Smooth muscle cell (in vitro differentiated cells): Measurements from ENCODE around the gene NAXD. TPM values are rescaled to one million over a fixed set of nuclear protein-coding genes. Genes with fewer than 3 reads are reported as not detected.

ENCODE experiments used
- DNase-seq: peaks from one replicate; lab custom pipeline; 2025; ENCODE audit not compliant: unreplicated experiment; lab: John Stamatoyannopoulos, UW
- H2AFZ ChIP-seq: fragments of 200-600 bp; sonication (generic); 2 replicates; pipeline ENCODE4 v1.6.0; 2016; ENCODE audit warnings: antibody characterized with exemption, low read depth, mild to moderate bottlenecking
- H3F3A ChIP-seq: fragments of 200-600 bp; sonication (generic); 2 replicates; pipeline ENCODE4 v1.6.0; 2017; ENCODE audit warnings: antibody characterized with exemption, low read depth
- H3K27ac ChIP-seq: fragments of 200-600 bp; sonication (generic); 2 replicates; pipeline ENCODE4 v1.5.1; 2016; ENCODE audit warnings: low read depth, mild to moderate bottlenecking
- H3K27me3 ChIP-seq: fragments of 200-600 bp; sonication (generic); 2 replicates; pipeline ENCODE4 v1.6.1; 2016; ENCODE audit warnings: low read depth, mild to moderate bottlenecking
- H3K36me3 ChIP-seq: fragments of 200-600 bp; sonication (generic); 2 replicates; pipeline ENCODE4 v1.5.1; 2016; ENCODE audit warnings: low read depth
- H3K4me1 ChIP-seq: fragments of 200-600 bp; sonication (generic); 2 replicates; pipeline ENCODE4 v1.5.1; 2016; ENCODE audit warnings: low read depth
- H3K4me2 ChIP-seq: fragments of 200-600 bp; sonication (generic); 2 replicates; pipeline ENCODE4 v1.6.0; 2016; ENCODE audit warnings: mild to moderate bottlenecking
- H3K4me3 ChIP-seq: fragments of 200-600 bp; sonication (generic); 2 replicates; pipeline ENCODE4 v1.5.1; 2016; ENCODE audit warnings: mild to moderate bottlenecking
- H3K79me2 ChIP-seq: fragments of 200-600 bp; sonication (generic); 2 replicates; pipeline ENCODE4 v1.6.0; 2016; ENCODE audit warnings: low read depth, mild to moderate bottlenecking
- H3K9ac ChIP-seq: fragments of 200-600 bp; sonication (generic); 2 replicates; pipeline ENCODE4 v1.6.0; 2016; ENCODE audit warnings: low read depth
- H3K9me3 ChIP-seq: fragments of 200-600 bp; sonication (generic); replicated peaks from 2 replicates; pipeline ENCODE4 v1.5.1; 2016; ENCODE audit warnings: low read depth
- H4K20me1 ChIP-seq: fragments of 200-600 bp; sonication (generic); 2 replicates; pipeline ENCODE4 v1.6.0; 2016; ENCODE audit warnings: low read depth
- CTCF ChIP-seq: fragments of 200-600 bp; sonication (generic); IDR thresholded peaks from 2 replicates; pipeline ENCODE4 v1.5.1; 2017; ENCODE audit warnings: borderline replicate concordance, mild to moderate bottlenecking, antibody characterized with exemption; ENCODE audit not compliant: insufficient read depth, poor library complexity, severe bottlenecking
- WGBS: methylation state at CpG from one replicate; pipeline ENCODE4 v1.1.7; 2016; ENCODE audit warnings: low lambda C conversion rate; 5-methylcytosine and 5-hydroxymethylcytosine counted together
- polyA plus RNA-seq: library from polyadenylated mRNA; unstranded; fragments of >200 nt; fragmentation: Nextera tagmentation; extraction: Ambion mirVana; gene quantifications from 2 replicates; pipeline ENCODE4 v1.2.1, GENCODE V29; 2016
- total RNA-seq: library from RNA; depleted of rRNA; stranded (reverse); fragments of >200 nt; gene quantifications from 2 replicates; pipeline ENCODE4 v1.2.3, GENCODE V29; 2014

NAXD gene
- total and polyA plus RNA-seq, 2 experiments from 2014 or later = 16.9 to 30.9 TPM

- no peaks in the 10 kb centered on the region for H3K9me3 ChIP-seq
- H4K20me1 ChIP-seq = no peaks in the 10 kb centered on the region
- no peaks in the 10 kb centered on the region for H3K36me3 ChIP-seq
- H2AFZ ChIP-seq = no peak overlapping the region
- no peak for DNase-seq
- H3K4me1 ChIP-seq = no peaks in the 10 kb centered on the region
- no peaks in the 10 kb centered on the region for H3F3A ChIP-seq
- H3K9ac ChIP-seq = no peak overlapping the region
- no peaks in the 10 kb centered on the region for H3K27me3 ChIP-seq
- no peaks in the 10 kb centered on the region for H3K79me2 ChIP-seq
- H3K4me3 ChIP-seq = no peak overlapping the region
- 90% methylated on average over 15 of the region's 15 CpGs for WGBS
- H3K27ac ChIP-seq = no peak overlapping the region
- H3K4me2 ChIP-seq = no peak overlapping the region
- TF ChIP-seq CTCF = no peak
These were observed 66.7 kb downstream of the NAXD start for GRCh38 chr13:110681868-110682550.

- DNase-seq = no peak
- Histone ChIP-seq H3K36me3 (no peaks in the 10 kb centered on the region), H3K4me2 (no peak overlapping the region), H3F3A (no peaks in the 10 kb centered on the region), H3K27ac (no peak overlapping the region), H3K9me3 (no peaks in the 10 kb centered on the region), H2AFZ (no peak overlapping the region), H3K4me3 (no peak overlapping the region), H3K4me1 (no peaks in the 10 kb centered on the region), H3K79me2 (no peaks in the 10 kb centered on the region), H3K9ac (no peak overlapping the region), H4K20me1 (no peaks in the 10 kb centered on the region), H3K27me3 (no peaks in the 10 kb centered on the region)
- no peak for TF ChIP-seq CTCF
- WGBS = over 99% methylated on average over 12 of the region's 12 CpGs
These were observed 67.4 kb downstream of the NAXD start for GRCh38 chr13:110682746-110683145.

- Histone ChIP-seq H3F3A (no peaks in the 10 kb centered on the region), H3K4me2 (no peak overlapping the region), H3K9ac (no peak overlapping the region), H3K9me3 (no peaks in the 10 kb centered on the region), H4K20me1 (peaks cover 5% of the 10 kb centered on the region), H3K27ac (no peak overlapping the region), H3K36me3 (no peaks in the 10 kb centered on the region), H2AFZ (no peak overlapping the region), H3K27me3 (no peaks in the 10 kb centered on the region), H3K79me2 (peaks cover 3% of the 10 kb centered on the region), H3K4me3 (no peak overlapping the region), H3K4me1 (no peaks in the 10 kb centered on the region)
- no peak for DNase-seq
- WGBS = 98% methylated on average over 5 of the region's 5 CpGs
- peak; percentile 19 for TF ChIP-seq CTCF
These were observed 68.0 kb downstream of the NAXD start for GRCh38 chr13:110683203-110683883.

GRCh38 chr13:110683921-110684320 lies 68.6 kb downstream of the NAXD start:
- Histone ChIP-seq H4K20me1 (peaks cover 11% of the 10 kb centered on the region), H2AFZ (no peak overlapping the region), H3K4me3 (no peak overlapping the region), H3K36me3 (no peaks in the 10 kb centered on the region), H3K9ac (no peak overlapping the region), H3K79me2 (peaks cover 3% of the 10 kb centered on the region), H3K9me3 (no peaks in the 10 kb centered on the region), H3F3A (no peaks in the 10 kb centered on the region), H3K27ac (no peak overlapping the region), H3K4me2 (no peak overlapping the region), H3K27me3 (no peaks in the 10 kb centered on the region), H3K4me1 (no peaks in the 10 kb centered on the region)
- no peak for DNase-seq
- no peak for TF ChIP-seq CTCF
- 96% methylated on average over 5 of the region's 5 CpGs for WGBS
